ENCODE results near the gene CLIC1. TPM values are rescaled to one million over a fixed set of nuclear protein-coding genes. Genes with fewer than 3 reads are reported as not detected.
A peak's percentile ranks its signal among the peaks of the same experiment; 100 is the strongest.

CLIC1 gene
- total and polyA plus RNA-seq, 5 donors from 2014 or later = 192 to 771 (median 521) TPM

GRCh38 chr6:31687321-31687720 lies 49.0 kb downstream of the CLIC1 start:
- peaks cover 0 to 3% (median 0%) of the 10 kb centered on the region in 4 donors for H3K4me1 Mint-ChIP-seq
- Histone ChIP-seq H3K9me3 (ENCODE audit: control insufficient read depth in 2 of 2, low read length in 2 of 2) (no peaks in the 10 kb centered on the region), H3K27me3 (ENCODE audit: control insufficient read depth, insufficient read depth, low read length) (no peaks in the 10 kb centered on the region), H3K4me1 (ENCODE audit: control insufficient read depth, insufficient read depth, low read length, poor library complexity, severe bottlenecking) (no peaks in the 10 kb centered on the region), H3K4me3 (ENCODE audit: low read depth, low read length) (no peak overlapping the region), H3K27ac (ENCODE audit: insufficient read depth, low read length, poor library complexity, severe bottlenecking) (no peak overlapping the region), H3K36me3 (ENCODE audit: control insufficient read depth, insufficient read depth, low read length) (peaks cover 61% of the 10 kb centered on the region)
- H3K27ac Mint-ChIP-seq = no peak overlapping the region
- ATAC-seq (ENCODE audit: low read depth in 2 of 2) (no peak), DNase-seq (no peak)
- H3K4me3 Mint-ChIP-seq = no peak overlapping the region
- H3K27me3 Mint-ChIP-seq = no peaks in the 10 kb centered on the region
- no peaks in the 10 kb centered on the region for H3K9me3 Mint-ChIP-seq
- peaks cover 26% of the 10 kb centered on the region for H3K36me3 Mint-ChIP-seq

GRCh38 chr6:31686483-31686882 lies 49.8 kb downstream of the CLIC1 start:
- Histone ChIP-seq H3K4me1 (ENCODE audit: control insufficient read depth, insufficient read depth, low read length, poor library complexity, severe bottlenecking) (peaks cover 4% of the 10 kb centered on the region), H3K27me3 (ENCODE audit: control insufficient read depth, insufficient read depth, low read length) (no peaks in the 10 kb centered on the region), H3K27ac (ENCODE audit: insufficient read depth, low read length, poor library complexity, severe bottlenecking) (no peak overlapping the region), H3K4me3 (ENCODE audit: low read depth, low read length) (no peak overlapping the region), H3K36me3 (ENCODE audit: control insufficient read depth, insufficient read depth, low read length) (peaks cover 54% of the 10 kb centered on the region), H3K9me3 (ENCODE audit: control insufficient read depth in 2 of 2, low read length in 2 of 2) (no peaks in the 10 kb centered on the region)
- peaks cover 0 to 12% (median 3%) of the 10 kb centered on the region in 4 donors for H3K4me1 Mint-ChIP-seq
- DNase-seq = no peak
- H3K27ac Mint-ChIP-seq = peak overlapping the region in 1 of 3 donors; percentile 74
- ATAC-seq (ENCODE audit: low read depth in 2 of 2) = no peak
- H3K9me3 Mint-ChIP-seq = no peaks in the 10 kb centered on the region
- H3K36me3 Mint-ChIP-seq = peaks cover 23% of the 10 kb centered on the region
- H3K4me3 Mint-ChIP-seq = no peak overlapping the region
- no peaks in the 10 kb centered on the region for H3K27me3 Mint-ChIP-seq

- no peak overlapping the region for H3K4me3 ChIP-seq (ENCODE audit: low read depth, low read length)
- H3K9me3 ChIP-seq (ENCODE audit: control insufficient read depth in 2 of 2, low read length in 2 of 2) = no peaks in the 10 kb centered on the region
- Mint-ChIP-seq H3K9me3 (no peaks in the 10 kb centered on the region), H3K27ac (peak overlapping the region in 1 of 3 donors; percentile 42), H3K4me3 (peak overlapping the region in 1 of 4 donors; percentile 53), H3K4me1 (peaks cover 0 to 27% (median 14%) of the 10 kb centered on the region in 4 donors), H3K36me3 (peaks cover 11% of the 10 kb centered on the region), H3K27me3 (no peaks in the 10 kb centered on the region)
- peaks cover 30% of the 10 kb centered on the region for H3K36me3 ChIP-seq (ENCODE audit: control insufficient read depth, insufficient read depth, low read length)
- H3K27me3 ChIP-seq (ENCODE audit: control insufficient read depth, insufficient read depth, low read length) = no peaks in the 10 kb centered on the region
- H3K4me1 ChIP-seq (ENCODE audit: control insufficient read depth, insufficient read depth, low read length, poor library complexity, severe bottlenecking) = peaks cover 16% of the 10 kb centered on the region
- ATAC-seq (ENCODE audit: low read depth in 2 of 2) (no peak), DNase-seq (no peak)
- no peak overlapping the region for H3K27ac ChIP-seq (ENCODE audit: insufficient read depth, low read length, poor library complexity, severe bottlenecking)
These were observed 52.7 kb downstream of the CLIC1 start for GRCh38 chr6:31683591-31683990.

GRCh38 chr6:31681135-31681671 lies 55.1 kb downstream of the CLIC1 start:
- H3K27me3 Mint-ChIP-seq = no peaks in the 10 kb centered on the region

More at GRCh38 chr6:31681135-31681671, 55.1 kb downstream of the CLIC1 start:
- DNase-seq = peak; percentile 25 to 42 (median 27)
- H3K4me1 Mint-ChIP-seq = peaks cover 0 to 35% (median 18%) of the 10 kb centered on the region in 4 donors
- peak overlapping the region; percentile 87 to 93 (median 90) for H3K4me3 Mint-ChIP-seq
- H3K36me3 ChIP-seq (ENCODE audit: control insufficient read depth, insufficient read depth, low read length) = peaks cover 14% of the 10 kb centered on the region
- H3K9me3 ChIP-seq (ENCODE audit: control insufficient read depth in 2 of 2, low read length in 2 of 2) = no peaks in the 10 kb centered on the region
- ATAC-seq (ENCODE audit: low read depth in 2 of 2) = peak; percentile 10 to 34
- peak overlapping the region; percentile 86 for H3K4me3 ChIP-seq (ENCODE audit: low read depth, low read length)
- H3K27me3 ChIP-seq (ENCODE audit: control insufficient read depth, insufficient read depth, low read length) = no peaks in the 10 kb centered on the region
- H3K27ac Mint-ChIP-seq = peak overlapping the region in 2 of 3 donors; percentile 86 to 94
- peak overlapping the region; percentile 53 for H3K27ac ChIP-seq (ENCODE audit: insufficient read depth, low read length, poor library complexity, severe bottlenecking)
- peaks cover 6% of the 10 kb centered on the region for H3K36me3 Mint-ChIP-seq
- no peaks in the 10 kb centered on the region for H3K9me3 Mint-ChIP-seq
- H3K4me1 ChIP-seq (ENCODE audit: control insufficient read depth, insufficient read depth, low read length, poor library complexity, severe bottlenecking) = peaks cover 16% of the 10 kb centered on the region

Other genes with a start within 250 kb of the CLIC1 start
Only the 30 nearest of the 43 such genes appear.
- 21.8 TPM for gene TNF, start 161.0 kb downstream of the CLIC1 start, total RNA-seq
- 1 to 10 TPM in 3 of 4 donors, under 1 TPM in 1; 0.48 to 3.1 (median 2.2) TPM for gene TNF, start 161.0 kb downstream of the CLIC1 start, polyA plus RNA-seq
- gene LTB, start 154.1 kb downstream of the CLIC1 start, total RNA-seq = 493 TPM
- gene LTB, start 154.1 kb downstream of the CLIC1 start, polyA plus RNA-seq = 1,000 to 10,000 TPM; 1,104 to 1,480 (median 1,402) TPM
- gene LST1, start 150.3 kb downstream of the CLIC1 start, total RNA-seq = 12.9 TPM
- 10 to 100 TPM in 1 of 4 donors, 1 to 10 TPM in 3; 8.0 to 10.9 (median 8.7) TPM for gene LST1, start 150.3 kb downstream of the CLIC1 start, polyA plus RNA-seq
- gene NCR3, start 143.5 kb downstream of the CLIC1 start, total RNA-seq = 8.6 TPM
- 10 to 100 TPM; 30.8 to 86.6 (median 39.2) TPM for gene NCR3, start 143.5 kb downstream of the CLIC1 start, polyA plus RNA-seq
- gene AIF1, start 121.3 kb downstream of the CLIC1 start, total RNA-seq = 9.9 TPM
- gene AIF1, start 121.3 kb downstream of the CLIC1 start, polyA plus RNA-seq = 10 to 100 TPM in 3 of 4 donors, 1 to 10 TPM in 1; 6.5 to 38.8 (median 19.3) TPM
- gene PRRC2A, start 115.8 kb downstream of the CLIC1 start, total RNA-seq = 214 TPM
- gene PRRC2A, start 115.8 kb downstream of the CLIC1 start, polyA plus RNA-seq = 1 to 10 TPM; 2.8 to 5.0 (median 3.2) TPM
- gene BAG6, start 83.9 kb downstream of the CLIC1 start, total RNA-seq = 213 TPM
- 10 to 100 TPM; 13.5 to 19.7 (median 18.0) TPM for gene BAG6, start 83.9 kb downstream of the CLIC1 start, polyA plus RNA-seq
- gene APOM, start 80.6 kb downstream of the CLIC1 start, total RNA-seq = 1.7 TPM
- 1 to 10 TPM; 2.5 to 4.1 (median 2.8) TPM for gene APOM, start 80.6 kb downstream of the CLIC1 start, polyA plus RNA-seq
- gene C6orf47, start 75.8 kb downstream of the CLIC1 start, total RNA-seq = 18.8 TPM
- 10 to 100 TPM; 24.2 to 30.5 (median 27.1) TPM for gene C6orf47, start 75.8 kb downstream of the CLIC1 start, polyA plus RNA-seq
- gene GPANK1, start 71.5 kb downstream of the CLIC1 start, total RNA-seq = 9.8 TPM
- gene GPANK1, start 71.5 kb downstream of the CLIC1 start, polyA plus RNA-seq = 10 to 100 TPM; 21.6 to 27.3 (median 25.2) TPM
- 141 TPM for gene CSNK2B, start 70.5 kb downstream of the CLIC1 start, total RNA-seq
- 100 to 1,000 TPM; 235 to 285 (median 261) TPM for gene CSNK2B, start 70.5 kb downstream of the CLIC1 start, polyA plus RNA-seq
- 38.8 TPM for gene LY6G5B, start 66.6 kb downstream of the CLIC1 start, total RNA-seq
- not detected for gene LY6G5B, start 66.6 kb downstream of the CLIC1 start, polyA plus RNA-seq
- gene LY6G5C, start 55.5 kb downstream of the CLIC1 start, total RNA-seq = 3.1 TPM
- gene LY6G5C, start 55.5 kb downstream of the CLIC1 start, polyA plus RNA-seq = 10 to 100 TPM in 3 of 4 donors, 1 to 10 TPM in 1; 7.4 to 19.9 (median 11.9) TPM
- gene ABHD16A, start 33.2 kb downstream of the CLIC1 start, total RNA-seq = 78.4 TPM
- gene ABHD16A, start 33.2 kb downstream of the CLIC1 start, polyA plus RNA-seq = 10 to 100 TPM; 33.4 to 43.2 (median 35.8) TPM
- 1.5 TPM for gene LY6G6F, start 29.7 kb downstream of the CLIC1 start, total RNA-seq
- gene LY6G6F, start 29.7 kb downstream of the CLIC1 start, polyA plus RNA-seq = not detected
- gene LY6G6D, start 21.2 kb downstream of the CLIC1 start, total RNA-seq = not detected
- gene LY6G6D, start 21.2 kb downstream of the CLIC1 start, polyA plus RNA-seq = not detected
- not detected for gene LY6G6C, start 14.8 kb downstream of the CLIC1 start, total RNA-seq
- gene LY6G6C, start 14.8 kb downstream of the CLIC1 start, polyA plus RNA-seq = not detected
- 10.8 TPM for gene MPIG6B, start 13.2 kb downstream of the CLIC1 start, total RNA-seq
- gene MPIG6B, start 13.2 kb downstream of the CLIC1 start, polyA plus RNA-seq = under 1 TPM in 1 of 4 donors, not detected in 3; 0.43 TPM
- gene DDAH2, start 7.2 kb downstream of the CLIC1 start, total RNA-seq = 13.6 TPM
- gene DDAH2, start 7.2 kb downstream of the CLIC1 start, polyA plus RNA-seq = 10 to 100 TPM; 16.0 to 19.8 (median 17.7) TPM
- 17.4 TPM for gene MSH5, start 3.5 kb upstream of the CLIC1 start, total RNA-seq
- gene MSH5, start 3.5 kb upstream of the CLIC1 start, polyA plus RNA-seq = 1 to 10 TPM; 1.2 to 3.3 (median 1.3) TPM
- gene SAPCD1, start 26.1 kb upstream of the CLIC1 start, total RNA-seq = 2.3 TPM
- not detected for gene SAPCD1, start 26.1 kb upstream of the CLIC1 start, polyA plus RNA-seq
- gene VWA7, start 40.8 kb upstream of the CLIC1 start, total RNA-seq = 6.8 TPM
- gene VWA7, start 40.8 kb upstream of the CLIC1 start, polyA plus RNA-seq = 1 to 10 TPM in 3 of 4 donors, under 1 TPM in 1; 0.91 to 1.2 (median 1.2) TPM
- gene VARS1, start 59.2 kb upstream of the CLIC1 start, total RNA-seq = 63.4 TPM
- 10 to 100 TPM; 27.1 to 45.1 (median 29.9) TPM for gene VARS1, start 59.2 kb upstream of the CLIC1 start, polyA plus RNA-seq
- 29.3 TPM for gene LSM2, start 70.4 kb upstream of the CLIC1 start, total RNA-seq
- gene LSM2, start 70.4 kb upstream of the CLIC1 start, polyA plus RNA-seq = 100 to 1,000 TPM in 1 of 4 donors, 10 to 100 TPM in 3; 80.0 to 122 (median 87.5) TPM
- gene HSPA1L, start 78.8 kb upstream of the CLIC1 start, total RNA-seq = 5.5 TPM
- 1 to 10 TPM; 2.2 to 4.2 (median 3.5) TPM for gene HSPA1L, start 78.8 kb upstream of the CLIC1 start, polyA plus RNA-seq
- 30.6 TPM for gene HSPA1A, start 79.0 kb upstream of the CLIC1 start, total RNA-seq
- 10 to 100 TPM; 65.7 to 93.0 (median 80.5) TPM for gene HSPA1A, start 79.0 kb upstream of the CLIC1 start, polyA plus RNA-seq
- 27.3 TPM for gene HSPA1B, start 91.2 kb upstream of the CLIC1 start, total RNA-seq
- gene HSPA1B, start 91.2 kb upstream of the CLIC1 start, polyA plus RNA-seq = 1 to 10 TPM; 2.3 to 6.8 (median 3.0) TPM
- gene NEU1, start 126.3 kb upstream of the CLIC1 start, total RNA-seq = 29.1 TPM
- 10 to 100 TPM; 26.4 to 32.4 (median 29.7) TPM for gene NEU1, start 126.3 kb upstream of the CLIC1 start, polyA plus RNA-seq
- gene SLC44A4, start 142.5 kb upstream of the CLIC1 start, total RNA-seq = 1.0 TPM
- not detected for gene SLC44A4, start 142.5 kb upstream of the CLIC1 start, polyA plus RNA-seq
- gene EHMT2, start 161.2 kb upstream of the CLIC1 start, total RNA-seq = 46.4 TPM
- gene EHMT2, start 161.2 kb upstream of the CLIC1 start, polyA plus RNA-seq = 10 to 100 TPM; 29.4 to 33.5 (median 31.9) TPM